IMR-90 (cell line): ENCODE results near the gene DPP8. TPM values are rescaled to one million over a fixed set of nuclear protein-coding genes. Genes with fewer than 3 reads are reported as not detected.

Experiments
- ATAC-seq: fragments of 200-7000 bp; cut with Tn5 transposase; 2 replicates; pipeline ENCODE4 v1.9.1; 2020; ENCODE audit warnings: low read depth, mild to moderate bottlenecking, moderate library complexity
- BruUV-seq: library from RNA; stranded (reverse); fragments of 400-500 nt; replicated peaks from 2 replicates; lab custom pipeline; 2021; lab: Mats Ljungman, UMichigan
- CTCF ChIA-PET: fragments of 300-600 bp; formaldehyde crosslinking; extraction: SDS; loops from one replicate; lab custom pipeline; 2021; ENCODE audit warnings: antibody characterized with exemption; lab: Yijun Ruan, JAX
- POLR2A ChIA-PET: fragments of 300-600 bp; sonication (Branson Sonifier 250); formaldehyde crosslinking; loops from one replicate; lab custom pipeline; 2022; ENCODE audit warnings: antibody characterized with exemption; ENCODE audit not compliant: unreplicated experiment; lab: Charles Lee
- DNase-seq: peaks from one replicate; pipeline ENCODE4 v3.0.0; 2013
- H2AFZ ChIP-seq: replicated peaks from 2 replicates; pipeline ENCODE3; 2013; ENCODE audit warnings: low read length, mild to moderate bottlenecking; ENCODE audit not compliant: poor library complexity
- H2AK5ac ChIP-seq: 2 replicates; pipeline ENCODE4 v1.6.1; 2013; ENCODE audit warnings: low read depth, low read length, inconsistent platforms
- H2AK9ac ChIP-seq: replicated peaks from 2 replicates; pipeline ENCODE3; 2013; ENCODE audit warnings: mild to moderate bottlenecking, low read depth, low read length, moderate library complexity; ENCODE audit not compliant: poor library complexity
- H2BK120ac ChIP-seq: 2 replicates; pipeline ENCODE4 v1.6.1; 2013; ENCODE audit warnings: low read depth, low read length, inconsistent platforms
- H2BK15ac ChIP-seq: 3 replicates; pipeline ENCODE4 v1.6.1; 2013; ENCODE audit warnings: low read depth, low read length, inconsistent platforms
- H2BK20ac ChIP-seq: 2 replicates; pipeline ENCODE4 v1.6.1; 2013; ENCODE audit warnings: low read depth, mild to moderate bottlenecking, inconsistent platforms, low read length, moderate library complexity
- H2BK5ac ChIP-seq: 2 replicates; pipeline ENCODE4 v1.6.1; 2013; ENCODE audit warnings: mild to moderate bottlenecking, low read depth, low read length, inconsistent platforms; ENCODE audit not compliant: poor library complexity, severe bottlenecking
- H3K14ac ChIP-seq: replicated peaks from 2 replicates; pipeline ENCODE4 v1.6.1; 2013; ENCODE audit warnings: low read depth, low read length, inconsistent platforms
- H3K18ac ChIP-seq: 2 replicates; pipeline ENCODE4 v1.6.1; 2013; ENCODE audit warnings: low read depth, low read length, control low read depth
- H3K23ac ChIP-seq: 2 replicates; pipeline ENCODE4 v1.6.1; 2013; ENCODE audit warnings: low read depth, low read length, inconsistent platforms
- H3K27ac ChIP-seq: 2 replicates; pipeline ENCODE4 v1.5.1; 2013; ENCODE audit warnings: mild to moderate bottlenecking, control low read depth, low read length; ENCODE audit not compliant: insufficient read depth
- H3K27me3 ChIP-seq: 2 replicates; pipeline ENCODE4 v1.6.1; 2013; ENCODE audit warnings: low read length; ENCODE audit not compliant: control insufficient read depth, insufficient read depth
- H3K36me3 ChIP-seq: 2 replicates; pipeline ENCODE4 v1.6.1; 2013; ENCODE audit warnings: low read length, mixed read lengths; ENCODE audit not compliant: control insufficient read depth, insufficient read depth
- H3K4ac ChIP-seq: 2 replicates; pipeline ENCODE4 v1.6.1; 2013; ENCODE audit warnings: low read depth, low read length, inconsistent platforms
- H3K4me1 ChIP-seq: 2 replicates; pipeline ENCODE4 v1.6.1; 2013; ENCODE audit warnings: low read length, mixed read lengths; ENCODE audit not compliant: control insufficient read depth, insufficient read depth
- H3K4me2 ChIP-seq: 2 replicates; pipeline ENCODE4 v1.6.1; 2013; ENCODE audit warnings: low read depth, mild to moderate bottlenecking, control low read depth, low read length, moderate library complexity
- H3K4me3 ChIP-seq: 2 replicates; pipeline ENCODE4 v1.5.1; 2013; ENCODE audit warnings: low read depth, mild to moderate bottlenecking, control low read depth, low read length, moderate library complexity; ENCODE audit not compliant: insufficient read depth
- H3K56ac ChIP-seq: 2 replicates; pipeline ENCODE4 v1.6.1; 2013; ENCODE audit warnings: low read length, inconsistent platforms; ENCODE audit not compliant: insufficient read depth; ENCODE audit errors: extremely low read depth
- H3K79me1 ChIP-seq, 2 experiments: 2 replicates each; pipeline ENCODE4 v1.6.1; 2013; ENCODE audit warnings: low read length in 2 of 2, inconsistent platforms in 1 of 2, low read depth in 1 of 2
- H3K9ac ChIP-seq: 2 replicates; pipeline ENCODE4 v1.6.1; 2013; ENCODE audit warnings: low read depth, low read length, control low read depth
- H3K9me1 ChIP-seq: 2 replicates; pipeline ENCODE4 v1.6.1; 2013; ENCODE audit warnings: low read length, inconsistent platforms; ENCODE audit not compliant: insufficient read depth
- H3K9me3 ChIP-seq: 2 replicates; pipeline ENCODE4 v1.6.1; 2013; ENCODE audit warnings: low read length; ENCODE audit not compliant: control insufficient read depth, insufficient read depth
- H4K20me1 ChIP-seq: 2 replicates; pipeline ENCODE4 v1.6.1; 2013; ENCODE audit warnings: low read length, inconsistent platforms; ENCODE audit not compliant: insufficient read depth
- H4K5ac ChIP-seq: 2 replicates; pipeline ENCODE4 v1.6.1; 2013; ENCODE audit warnings: mild to moderate bottlenecking, low read depth, low read length, control low read depth
- H4K8ac ChIP-seq, 2 experiments: 2 replicates each; pipeline ENCODE4 v1.6.1; 2013; ENCODE audit warnings: low read depth in 2 of 2, low read length in 2 of 2, control low read depth in 1 of 2, inconsistent platforms in 1 of 2
- H4K91ac ChIP-seq: 2 replicates; pipeline ENCODE4 v1.6.1; 2013; ENCODE audit warnings: low read depth, low read length, inconsistent platforms; ENCODE audit not compliant: insufficient read depth
- ELK1 ChIP-seq: fragments of 150-350 bp; IDR thresholded peaks from 2 replicates; pipeline ENCODE4 v1.6.1; 2016; ENCODE audit warnings: low read depth, mild to moderate bottlenecking, low read length, moderate library complexity, borderline replicate concordance
- MAZ ChIP-seq: IDR thresholded peaks from 2 replicates; pipeline ENCODE4 v1.6.1; 2012; ENCODE audit warnings: low read depth, mild to moderate bottlenecking, low read length, improper control_type of control experiment, moderate library complexity, borderline replicate concordance
- NFE2L2 ChIP-seq: fragments of 150-350 bp; IDR thresholded peaks from 2 replicates; pipeline ENCODE4 v1.6.1; 2016; ENCODE audit warnings: low read depth, mild to moderate bottlenecking, low read length
- USF2 ChIP-seq: fragments of 150-350 bp; IDR thresholded peaks from 2 replicates; pipeline ENCODE4 v1.6.1; 2017; ENCODE audit warnings: mild to moderate bottlenecking, antibody characterized with exemption, low read length, low read depth
- WGBS, 2 experiments: methylation state at CpG; one replicate each; pipeline versions ENCODE4 v1.1.5 to v1.1.7; 2013; ENCODE audit warnings: missing lambda C conversion rate in 2 of 2; ENCODE audit not compliant: insufficient read length in 1 of 2; ENCODE audit errors: extremely low coverage in 2 of 2; 5-methylcytosine and 5-hydroxymethylcytosine counted together
- dilution Hi-C: fragments of 300-500 bp; cut with HindIII; formaldehyde crosslinking; loops from one replicate; pipeline ENCODE4 v1.14.3; 2018; ENCODE audit warnings: low sequenced_read_pairs; ENCODE audit not compliant: unreplicated experiment
- in situ Hi-C: fragments of 300-500 bp; cut with MboI; formaldehyde crosslinking; loops from 3 replicates; pipeline ENCODE4 v1.14.3; 2019; ENCODE audit warnings: low sequenced_read_pairs, inconsistent platforms, mixed read lengths
- intact Hi-C: fragments of 100-400 bp; cut with micrococcal nuclease; formaldehyde crosslinking; loops from 2 replicates; pipeline ENCODE4 v1.10.0; 2022
- polyA plus RNA-seq, 3 experiments: library from polyadenylated mRNA; depleted of rRNA; stranded (reverse); fragments of >200 nt; gene quantifications; 2 replicates each; pipeline ENCODE4 v1.2.3, GENCODE V29; 2012; ENCODE audit warnings: low replicate concordance in 1 of 3
- total RNA-seq: library from RNA; depleted of rRNA; stranded (reverse); fragments of >200 nt; gene quantifications from 2 replicates; pipeline ENCODE4 v1.2.3, GENCODE V29; 2012

DPP8 gene
- total and polyA plus RNA-seq, 2 of the 4 experiments (the other 2 are of a cell fraction): 10.7 to 29.4 TPM

- ChIA-PET POLR2A (interaction anchor here (0.6 to 1.5 kb wide), 3 partner anchors 9 to 929 kb away, joined by 3 to 7 read pairs (median 3); partner anchors contain the start of gene RNU5B-1), CTCF (interaction anchor here (1.0 to 2.2 kb wide), 4 partner anchors 7 to 46 kb away, joined by 3 to 8 read pairs (median 4); no protein-coding TSS in a partner anchor)
- H3K4me1 ChIP-seq: peaks cover 12% of the 10 kb centered on the region
- H3K4me2 ChIP-seq: peak overlapping the region; percentile 97
- no peaks in the 10 kb centered on the region for H3K9me3 ChIP-seq
- ATAC-seq (peak; percentile 51), DNase-seq (peak; percentile 73)
- peak overlapping the region; percentile 94 for H3K4ac ChIP-seq
- peak overlapping the region; percentile 59 for H3K4me3 ChIP-seq
- peak overlapping the region; percentile 90 for H2BK120ac ChIP-seq
- dilution Hi-C loops (no loop called here), in situ Hi-C loops (no loop called here), intact Hi-C loops (no loop called here)
- H3K27ac ChIP-seq: peak overlapping the region; percentile 47
- no peaks in the 10 kb centered on the region for H3K36me3 ChIP-seq
- H2AK9ac ChIP-seq: peak overlapping the region; percentile 97
- peak overlapping the region; percentile 73 for H4K91ac ChIP-seq
- peak overlapping the region; percentile 86 for H4K5ac ChIP-seq
- peak overlapping the region; percentile 20; the same call in 1 of the 2 replicates for H3K56ac ChIP-seq
- peak overlapping the region; percentile 91 for H3K23ac ChIP-seq
- no TSS peak for BruUV-seq
- peaks cover 20% of the 10 kb centered on the region for H3K9me1 ChIP-seq
- peaks cover 20% of the 10 kb centered on the region; the same call in 1 of the 2 replicates for H3K27me3 ChIP-seq
- H2BK15ac ChIP-seq: peak overlapping the region; percentile 92; the same call in 1 of the 3 replicates
- 0% methylated on average over 1 of the region's 39 CpGs; no CpG with 5 or more reads in 1 of the 2 experiments for WGBS, 2 experiments
- peaks cover 7% of the 10 kb centered on the region; the same call in 1 of the 2 replicates for H4K20me1 ChIP-seq
- peak overlapping the region; percentile 63; the same call in 1 of the 2 replicates for H2AK5ac ChIP-seq
- TF ChIP-seq ELK1: no peak
- TF ChIP-seq USF2: peak; percentile 52; the same call in 1 of the 2 replicates
- TF ChIP-seq NFE2L2: no peak
- TF ChIP-seq MAZ: no peak; the same call in 1 of the 2 replicates
- peaks cover 0 to 22% of the 10 kb centered on the region in 2 experiments; a peak in 2 of 4 replicates for H3K79me1 ChIP-seq
- peak overlapping the region; percentile 85 for H3K14ac ChIP-seq
- peak overlapping the region; percentile 93 for H2AFZ ChIP-seq
- H2BK20ac ChIP-seq: peak overlapping the region; percentile 79
- H4K8ac ChIP-seq: peak overlapping the region; percentile 72 to 93
- H2BK5ac ChIP-seq: peak overlapping the region; percentile 33
- H3K9ac ChIP-seq: peak overlapping the region; percentile 60
- peak overlapping the region; percentile 40 for H3K18ac ChIP-seq
Measured at GRCh38 chr15:65421360-65422215, 95.9 kb downstream of the DPP8 start.
